Type B pancreatic cell (in vitro differentiated cells): ENCODE results near the gene MNX1. TPM values are rescaled to one million over a fixed set of nuclear protein-coding genes. Genes with fewer than 3 reads are reported as not detected.

Experiments
- DNase-seq: peaks from one replicate; pipeline ENCODE4 v3.0.0; 2021; ENCODE audit warnings: mixed read lengths; ENCODE audit not compliant: unreplicated experiment; ENCODE audit errors: extremely low spot score
- H3K27ac Mint-ChIP-seq: 2 replicates; pipeline ENCODE4 v1.8.0; 2021; ENCODE audit warnings: mild to moderate bottlenecking, mixed read lengths
- H3K27me3 Mint-ChIP-seq: 2 replicates; pipeline ENCODE4 v1.8.0; 2021; ENCODE audit warnings: mixed read lengths
- H3K36me3 Mint-ChIP-seq: 2 replicates; pipeline ENCODE4 v1.8.0; 2021; ENCODE audit warnings: mixed read lengths
- H3K4me1 Mint-ChIP-seq: one replicate; pipeline ENCODE4 v1.8.0; 2021; ENCODE audit warnings: mixed read lengths; ENCODE audit not compliant: unreplicated experiment
- H3K4me3 Mint-ChIP-seq: 2 replicates; pipeline ENCODE4 v1.8.0; 2021; ENCODE audit warnings: mild to moderate bottlenecking, mixed read lengths
- H3K9me3 Mint-ChIP-seq: 2 replicates; pipeline ENCODE4 v1.8.0; 2021; ENCODE audit warnings: mixed read lengths
- long read RNA-seq: library from polyadenylated mRNA; unstranded; transcript quantifications from one replicate; pipeline ENCODE4 v2.0.0, GENCODE V29; 2020
- total RNA-seq: library from RNA; stranded (reverse); gene quantifications from 2 replicates; pipeline ENCODE4 v1.2.1, GENCODE V29; 2021; ENCODE audit warnings: low replicate concordance
- TF ChIP-seq, protein P1 (sequence below): fragments of 200-600 bp; sonication (generic); conservative IDR thresholded peaks from 2 replicates; pipeline ENCODE4 v1.5.0; 2021; ENCODE audit warnings: antibody characterized with exemption, mild to moderate bottlenecking

MNX1 gene
- 14.9 and 27.0 TPM in 2 replicates for total RNA-seq
- long read RNA-seq, partial matches to known transcripts = 0 of 2 reads
- long read RNA-seq, other reads (novel, unspliced or antisense) = 2 of 2 reads

DNA sequence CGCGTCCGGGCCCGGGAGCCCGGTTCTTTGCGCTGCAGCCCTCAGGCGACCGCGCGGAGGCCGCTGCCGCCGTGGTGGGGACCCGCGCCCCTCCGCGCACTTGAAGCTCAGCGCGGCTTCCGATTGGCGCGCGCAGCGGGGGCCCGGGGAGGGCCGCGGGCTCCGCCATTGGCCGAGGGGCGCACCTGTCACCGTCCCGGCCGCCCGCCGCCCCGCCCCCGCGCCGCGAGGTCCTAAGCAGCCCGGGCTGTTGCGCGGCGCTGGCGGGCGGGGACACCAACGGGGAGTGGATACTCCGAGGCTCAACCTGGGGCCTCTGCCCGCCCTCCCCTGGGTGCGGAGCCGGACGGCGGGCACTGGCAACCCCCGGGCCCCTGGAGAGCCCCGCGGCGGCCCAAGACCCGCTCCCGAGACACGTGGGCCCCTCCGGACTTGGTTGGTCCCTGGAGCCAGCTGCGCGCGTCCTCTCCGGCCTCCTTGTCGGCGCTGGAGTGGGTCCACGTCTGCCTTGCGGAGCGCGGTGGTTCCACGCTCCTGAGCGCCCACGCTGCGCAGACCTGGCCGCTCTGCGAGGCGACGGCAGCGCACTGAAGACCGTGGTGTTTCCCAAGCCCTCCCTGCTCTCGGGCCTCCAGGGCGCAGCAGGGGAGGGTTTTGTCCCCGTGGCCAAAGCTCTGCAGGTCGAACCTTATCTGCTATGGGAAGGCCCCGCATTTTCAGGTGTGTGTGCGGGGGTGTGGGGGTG is at the start of gene MNX1:
Gene MNX1 (minus strand): TSS at position 76 of the 745 bp plus-strand sequence. CDS start 313 bp downstream, outside the sequence.
- Mint-ChIP-seq H3K27me3 (peaks cover 85% of the 10 kb centered on the region), H3K4me1 (peaks cover 6% of the 10 kb centered on the region), H3K27ac (peak within 1 kb of the TSS; percentile 8), H3K4me3 (peak within 1 kb of the TSS; percentile 85), H3K36me3 (no peaks in the 10 kb centered on the region), H3K9me3 (no peaks in the 10 kb centered on the region)
- no peak for DNase-seq
- TF ChIP-seq, protein P1, sequence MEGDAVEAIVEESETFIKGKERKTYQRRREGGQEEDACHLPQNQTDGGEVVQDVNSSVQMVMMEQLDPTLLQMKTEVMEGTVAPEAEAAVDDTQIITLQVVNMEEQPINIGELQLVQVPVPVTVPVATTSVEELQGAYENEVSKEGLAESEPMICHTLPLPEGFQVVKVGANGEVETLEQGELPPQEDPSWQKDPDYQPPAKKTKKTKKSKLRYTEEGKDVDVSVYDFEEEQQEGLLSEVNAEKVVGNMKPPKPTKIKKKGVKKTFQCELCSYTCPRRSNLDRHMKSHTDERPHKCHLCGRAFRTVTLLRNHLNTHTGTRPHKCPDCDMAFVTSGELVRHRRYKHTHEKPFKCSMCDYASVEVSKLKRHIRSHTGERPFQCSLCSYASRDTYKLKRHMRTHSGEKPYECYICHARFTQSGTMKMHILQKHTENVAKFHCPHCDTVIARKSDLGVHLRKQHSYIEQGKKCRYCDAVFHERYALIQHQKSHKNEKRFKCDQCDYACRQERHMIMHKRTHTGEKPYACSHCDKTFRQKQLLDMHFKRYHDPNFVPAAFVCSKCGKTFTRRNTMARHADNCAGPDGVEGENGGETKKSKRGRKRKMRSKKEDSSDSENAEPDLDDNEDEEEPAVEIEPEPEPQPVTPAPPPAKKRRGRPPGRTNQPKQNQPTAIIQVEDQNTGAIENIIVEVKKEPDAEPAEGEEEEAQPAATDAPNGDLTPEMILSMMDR = no peak

DNA sequence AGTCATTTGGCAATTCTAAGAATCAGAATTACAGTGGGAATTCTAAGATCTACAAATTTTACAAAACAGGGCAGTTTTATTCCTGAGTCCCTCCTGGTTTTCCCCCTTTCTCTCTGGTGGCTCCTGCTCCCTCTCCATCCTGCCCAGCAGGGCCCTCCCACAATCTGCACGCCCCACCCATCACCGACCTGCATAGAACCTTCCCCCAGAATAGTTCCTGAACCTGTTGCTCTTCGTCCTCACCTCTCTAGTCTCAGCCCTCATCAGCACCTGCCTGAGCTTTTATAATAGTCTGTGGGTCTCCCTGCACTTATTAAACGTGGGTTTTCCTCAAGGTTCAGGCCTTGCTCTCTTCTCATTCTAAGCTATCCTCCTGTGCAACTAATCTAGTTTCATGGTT is 49.1 kb upstream of the MNX1 start:
- H3K27me3 Mint-ChIP-seq = peaks cover 28% of the 10 kb centered on the region
- TF ChIP-seq, protein P1 = no peak
- no peaks in the 10 kb centered on the region for H3K4me1 Mint-ChIP-seq
- H3K4me3 Mint-ChIP-seq = no peak overlapping the region
- no peak for DNase-seq
- no peaks in the 10 kb centered on the region for H3K36me3 Mint-ChIP-seq
- H3K9me3 Mint-ChIP-seq = peaks cover 8% of the 10 kb centered on the region
- H3K27ac Mint-ChIP-seq = no peak overlapping the region

DNA sequence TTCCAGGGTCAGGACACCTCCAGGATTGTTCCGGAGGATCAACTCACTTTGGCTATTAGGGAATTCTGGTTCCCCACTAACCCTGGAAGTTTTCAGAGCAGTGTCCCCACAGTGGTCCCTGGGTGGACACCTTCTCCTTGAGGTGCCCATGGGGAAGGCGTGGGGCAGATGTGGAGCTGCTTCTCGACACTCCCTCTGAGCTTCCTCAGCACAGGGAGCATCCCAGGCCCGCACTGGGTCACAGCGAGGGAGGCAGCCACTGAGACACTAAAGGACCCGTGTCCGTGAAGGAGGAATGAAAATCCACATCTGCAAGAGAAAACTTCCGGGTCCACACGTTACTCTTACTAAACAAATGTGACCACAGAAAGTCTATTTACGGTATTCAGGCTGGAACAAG is 48.2 kb upstream of the MNX1 start:
- DNase-seq = no peak
- peaks cover 5% of the 10 kb centered on the region for H3K9me3 Mint-ChIP-seq
- no peaks in the 10 kb centered on the region for H3K36me3 Mint-ChIP-seq
- no peak overlapping the region for H3K4me3 Mint-ChIP-seq
- no peak overlapping the region for H3K27ac Mint-ChIP-seq
- TF ChIP-seq, protein P1 = no peak
- H3K27me3 Mint-ChIP-seq = peaks cover 32% of the 10 kb centered on the region
- H3K4me1 Mint-ChIP-seq = no peaks in the 10 kb centered on the region

DNA sequence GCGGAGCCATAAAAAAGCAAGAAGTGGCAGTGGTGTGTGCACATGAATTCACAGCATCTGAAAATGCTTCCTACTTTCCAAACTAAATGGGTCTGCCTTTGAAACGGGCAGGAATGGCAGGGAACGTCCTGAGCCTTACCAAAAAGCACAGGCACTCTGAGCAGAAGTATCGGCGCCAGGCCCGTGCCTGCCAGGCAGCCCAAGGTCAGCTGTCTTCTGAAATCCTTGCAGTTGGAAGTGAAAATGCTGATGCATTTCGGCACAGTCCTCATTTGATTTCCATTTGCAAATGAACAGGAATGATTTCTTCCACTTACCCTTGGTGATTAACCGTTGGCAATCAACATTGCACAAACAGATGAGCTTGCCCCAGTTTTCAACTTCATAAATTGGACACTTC is 47.6 kb upstream of the MNX1 start:
- H3K4me3 Mint-ChIP-seq = no peak overlapping the region
- no peaks in the 10 kb centered on the region for H3K4me1 Mint-ChIP-seq
- DNase-seq = no peak
- peaks cover 9% of the 10 kb centered on the region for H3K9me3 Mint-ChIP-seq
- H3K27me3 Mint-ChIP-seq = peaks cover 37% of the 10 kb centered on the region
- TF ChIP-seq, protein P1 = no peak
- no peaks in the 10 kb centered on the region for H3K36me3 Mint-ChIP-seq
- no peak overlapping the region for H3K27ac Mint-ChIP-seq

DNA sequence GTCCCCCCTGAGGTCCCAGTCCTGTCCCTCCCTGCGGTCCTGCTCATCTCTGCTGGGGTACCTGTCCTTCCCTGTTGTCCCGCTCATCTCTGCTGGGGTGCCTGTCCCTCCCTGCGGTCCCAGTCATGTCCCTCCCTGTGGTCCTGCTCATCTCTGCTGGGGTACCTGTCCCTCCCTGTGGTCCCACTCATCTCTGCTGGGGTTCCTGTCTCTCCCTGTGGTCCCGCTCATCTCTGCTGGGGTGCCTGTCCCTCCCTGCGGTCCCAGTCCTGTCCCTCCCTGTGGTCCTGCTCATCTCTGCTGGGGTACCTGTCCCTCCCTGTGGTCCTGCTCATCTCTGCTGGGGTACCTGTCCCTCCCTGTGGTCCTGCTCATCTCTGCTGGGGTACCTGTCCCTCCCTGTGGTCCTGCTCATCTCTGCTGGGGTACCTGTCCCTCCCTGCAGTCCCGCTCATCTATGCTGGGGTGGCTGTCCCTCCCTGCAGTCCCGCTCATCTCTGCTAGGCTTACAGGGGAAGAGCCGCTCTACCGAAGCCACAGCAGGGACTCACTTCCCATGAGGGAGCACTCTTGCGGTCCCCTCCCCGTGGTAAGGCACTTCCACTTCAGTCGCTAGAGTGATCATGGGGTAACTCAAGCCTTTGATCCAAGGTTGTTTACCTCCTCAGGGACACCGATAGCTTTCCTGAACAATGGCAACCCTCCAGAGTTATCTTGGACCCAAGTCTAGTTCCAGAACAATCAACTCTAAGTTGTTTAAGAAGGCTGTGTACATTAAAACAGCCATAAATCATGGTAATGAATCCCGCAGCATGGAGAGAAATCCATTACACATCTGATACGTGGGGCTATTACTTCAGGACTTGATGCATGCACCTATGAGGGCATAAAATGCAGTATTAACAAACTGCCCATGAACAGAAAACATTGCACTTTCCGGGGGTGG is 46.8 kb upstream of the MNX1 start:
- H3K4me3 Mint-ChIP-seq = no peak overlapping the region
- no peaks in the 10 kb centered on the region for H3K36me3 Mint-ChIP-seq
- TF ChIP-seq, protein P1 = no peak
- peaks cover 8% of the 10 kb centered on the region for H3K9me3 Mint-ChIP-seq
- peaks cover 36% of the 10 kb centered on the region for H3K27me3 Mint-ChIP-seq
- H3K4me1 Mint-ChIP-seq = no peaks in the 10 kb centered on the region
- no peak overlapping the region for H3K27ac Mint-ChIP-seq
- DNase-seq = no peak
